Prostate gland (tissue), 2 donors: ENCODE results near the gene DOCK3.

ENCODE experiments used
- POLR2A ChIP-seq: fragments of 450-650 bp; IDR thresholded peaks from one replicate; pipeline ENCODE4 v1.6.1; 2016; ENCODE audit warnings: antibody characterized with exemption, mild to moderate bottlenecking
- POLR2AphosphoS5 ChIP-seq: sonication (generic); formaldehyde crosslinking; IDR thresholded peaks from one replicate; pipeline ENCODE4 v1.6.1; 2017; ENCODE audit warnings: antibody characterized with exemption
- TF ChIP-seq, protein P1 (sequence below), 4 experiments: fragments of 200-600 bp in 2 of 4; fragments of 450-650 bp in 2 of 4; sonication (generic) in 2 of 4; IDR thresholded peaks; 1 replicate in 3 of 4; 2 replicates in 1 of 4; pipeline ENCODE4 v1.5.1; 2016 to 2019; ENCODE audit warnings: antibody characterized with exemption in 4 of 4, mild to moderate bottlenecking in 2 of 4, moderate library complexity in 2 of 4

DNA sequence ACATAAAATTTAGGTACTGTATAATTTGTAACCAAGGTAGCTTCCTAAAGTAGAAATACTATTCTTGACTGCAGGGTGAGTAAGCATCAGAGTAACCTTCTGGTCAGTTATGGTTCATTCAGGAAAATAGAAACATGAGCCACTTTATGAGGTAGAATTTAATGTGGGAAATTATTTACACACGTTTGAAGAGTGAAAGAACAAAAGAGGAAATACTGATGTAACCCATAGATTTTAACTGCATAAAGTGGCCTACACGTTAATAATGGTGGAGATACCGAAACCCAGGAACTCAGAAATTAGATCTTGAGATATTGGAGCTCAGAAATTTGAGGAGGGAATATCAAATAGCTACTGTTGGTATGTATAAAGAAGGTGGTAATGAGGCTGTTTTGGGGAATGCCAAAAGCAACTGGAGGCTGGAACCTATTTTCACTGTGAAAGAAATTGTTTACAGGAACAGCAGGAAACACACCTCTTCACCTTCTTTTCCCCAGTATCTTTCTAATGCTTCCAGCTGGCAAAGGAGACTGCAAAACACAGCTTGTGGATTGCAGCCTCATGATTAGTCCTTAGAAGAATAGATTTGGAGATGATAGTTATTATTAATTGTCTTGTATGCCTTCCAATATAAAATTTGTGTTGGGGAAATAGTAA lies 216.1 kb downstream of the DOCK3 start:
- TF ChIP-seq POLR2A (no peak), POLR2AphosphoS5 (no peak)
- TF ChIP-seq, protein P1, sequence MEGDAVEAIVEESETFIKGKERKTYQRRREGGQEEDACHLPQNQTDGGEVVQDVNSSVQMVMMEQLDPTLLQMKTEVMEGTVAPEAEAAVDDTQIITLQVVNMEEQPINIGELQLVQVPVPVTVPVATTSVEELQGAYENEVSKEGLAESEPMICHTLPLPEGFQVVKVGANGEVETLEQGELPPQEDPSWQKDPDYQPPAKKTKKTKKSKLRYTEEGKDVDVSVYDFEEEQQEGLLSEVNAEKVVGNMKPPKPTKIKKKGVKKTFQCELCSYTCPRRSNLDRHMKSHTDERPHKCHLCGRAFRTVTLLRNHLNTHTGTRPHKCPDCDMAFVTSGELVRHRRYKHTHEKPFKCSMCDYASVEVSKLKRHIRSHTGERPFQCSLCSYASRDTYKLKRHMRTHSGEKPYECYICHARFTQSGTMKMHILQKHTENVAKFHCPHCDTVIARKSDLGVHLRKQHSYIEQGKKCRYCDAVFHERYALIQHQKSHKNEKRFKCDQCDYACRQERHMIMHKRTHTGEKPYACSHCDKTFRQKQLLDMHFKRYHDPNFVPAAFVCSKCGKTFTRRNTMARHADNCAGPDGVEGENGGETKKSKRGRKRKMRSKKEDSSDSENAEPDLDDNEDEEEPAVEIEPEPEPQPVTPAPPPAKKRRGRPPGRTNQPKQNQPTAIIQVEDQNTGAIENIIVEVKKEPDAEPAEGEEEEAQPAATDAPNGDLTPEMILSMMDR (IDR thresholded peaks at IDR 0.05): no peak
